NCI-H2107 (cell line): ENCODE measurements around the gene PATZ1.
"Not testable (repeated sequence)": the region's sequence is repeated elsewhere in the genome, so short reads cannot be mapped to it uniquely, and the experiment has no call there.

Experiments
- DNase-seq: peaks from one replicate; lab custom pipeline; 2025; lab: John Stamatoyannopoulos, UW

PATZ1 gene

GRCh38 chr22:31343235-31344191 is 2.6 kb downstream of the PATZ1 start:
- no peak for DNase-seq

- DNase-seq: no peak
Measured at GRCh38 chr22:31342389-31343140, 3.6 kb downstream of the PATZ1 start.

- no peak for DNase-seq
Measured at GRCh38 chr22:31341386-31342088, 4.6 kb downstream of the PATZ1 start.

GRCh38 chr22:31340765-31341247 is 5.3 kb downstream of the PATZ1 start:
- no peak for DNase-seq

DNA sequence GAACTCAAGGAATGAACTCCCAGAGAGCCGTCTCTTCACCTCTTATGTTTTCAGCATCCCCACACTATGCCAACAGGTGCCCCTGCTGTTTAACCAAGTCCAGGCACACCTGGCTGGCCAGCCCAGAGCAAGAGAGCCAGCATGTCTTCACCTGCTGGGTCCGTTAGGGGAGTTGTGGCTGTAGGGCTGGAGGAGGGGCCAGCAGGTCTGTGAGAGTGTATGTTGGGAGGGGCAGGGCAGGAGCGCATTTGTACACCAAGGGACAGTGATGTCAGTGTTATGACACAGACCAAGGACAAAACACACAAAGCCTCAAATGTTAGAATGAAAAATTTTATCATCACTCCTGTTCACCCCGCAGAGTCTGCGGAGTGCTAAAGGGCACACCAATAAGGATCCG is 5.8 kb downstream of the PATZ1 start:
- no peak for DNase-seq

DNA sequence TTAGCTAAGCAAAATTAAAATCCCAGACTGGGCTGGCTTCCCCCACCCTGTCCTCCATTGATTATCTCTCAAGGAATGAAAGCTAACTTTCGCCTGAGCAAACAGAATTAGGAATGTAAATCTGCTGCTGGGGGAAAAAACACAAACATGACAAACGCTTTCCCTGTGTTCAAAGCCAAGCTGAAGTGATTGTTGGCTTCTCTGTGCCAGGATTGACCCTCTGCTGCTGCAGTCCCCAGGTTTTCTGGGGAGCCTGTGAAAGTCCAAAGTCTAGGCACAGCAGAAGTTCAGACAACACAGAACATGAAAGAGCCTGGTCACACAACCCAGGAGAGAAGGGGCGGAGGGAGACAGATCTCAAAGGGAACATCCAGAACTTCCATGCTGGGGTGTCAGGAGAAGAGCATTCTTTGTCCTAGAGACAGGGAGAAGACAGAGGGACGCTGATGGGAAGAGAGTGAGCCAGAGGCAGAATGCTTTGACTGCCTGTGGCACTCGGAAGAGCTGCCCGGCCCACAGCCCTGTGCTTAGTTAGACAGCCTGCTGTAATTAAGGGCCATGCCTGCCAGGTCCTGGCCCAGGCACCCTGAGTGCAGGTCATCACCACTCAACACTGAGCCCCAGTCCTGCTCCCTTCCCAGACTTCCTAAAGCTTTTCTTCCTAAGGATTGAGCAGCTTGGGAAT is 6.9 kb downstream of the PATZ1 start:
- DNase-seq: no peak

DNA sequence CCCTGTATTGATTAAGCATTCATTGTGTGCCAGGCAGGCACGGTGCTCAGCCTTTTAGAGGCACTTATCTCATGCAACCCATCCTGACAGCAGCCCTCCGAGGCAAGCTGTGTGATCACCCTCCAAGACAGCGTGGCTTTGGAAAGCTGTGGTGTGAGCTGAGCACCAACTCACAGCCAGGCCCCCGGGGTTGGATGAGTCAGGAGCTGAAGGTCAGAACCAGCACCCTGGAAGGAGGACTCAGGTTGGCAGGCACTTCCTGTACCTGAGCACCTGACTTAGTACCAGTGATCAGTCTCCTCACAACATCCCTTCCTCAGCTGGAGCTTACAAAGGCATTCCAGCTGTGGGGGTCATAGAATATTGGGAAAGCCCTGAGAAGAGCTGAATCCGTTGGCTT is 9.0 kb downstream of the PATZ1 start:
- no peak for DNase-seq

DNA sequence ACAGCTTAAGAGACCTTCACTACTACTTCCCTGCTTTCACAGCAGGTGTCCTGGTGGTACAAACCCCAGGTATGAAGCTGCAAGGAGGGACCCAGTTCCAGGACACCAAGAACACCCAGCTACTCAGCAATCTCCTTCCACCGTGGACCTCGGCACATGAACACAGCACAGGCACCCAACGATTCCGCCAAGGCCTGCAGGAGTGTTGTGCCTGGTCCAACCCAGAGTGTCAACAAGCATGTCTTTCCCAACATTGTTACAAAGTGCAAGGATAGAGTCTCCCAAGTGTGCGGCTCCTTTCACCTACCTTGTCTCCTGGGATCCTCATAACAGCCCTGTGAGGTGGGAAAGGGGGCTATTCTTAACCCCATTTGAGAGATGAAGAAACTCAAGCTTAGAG is 11.8 kb downstream of the PATZ1 start:
- no peak for DNase-seq

GRCh38 chr22:31333641-31334040 is 12.5 kb downstream of the PATZ1 start:
- no peak for DNase-seq

GRCh38 chr22:31332886-31333285 is 13.3 kb downstream of the PATZ1 start:
- no peak for DNase-seq

GRCh38 chr22:31332010-31332409 is 14.1 kb downstream of the PATZ1 start:
- no peak for DNase-seq

GRCh38 chr22:31329453-31330215 is 16.5 kb downstream of the PATZ1 start:
- no peak for DNase-seq

- no peak for DNase-seq
Measured at GRCh38 chr22:31329029-31329428, 17.1 kb downstream of the PATZ1 start.

DNA sequence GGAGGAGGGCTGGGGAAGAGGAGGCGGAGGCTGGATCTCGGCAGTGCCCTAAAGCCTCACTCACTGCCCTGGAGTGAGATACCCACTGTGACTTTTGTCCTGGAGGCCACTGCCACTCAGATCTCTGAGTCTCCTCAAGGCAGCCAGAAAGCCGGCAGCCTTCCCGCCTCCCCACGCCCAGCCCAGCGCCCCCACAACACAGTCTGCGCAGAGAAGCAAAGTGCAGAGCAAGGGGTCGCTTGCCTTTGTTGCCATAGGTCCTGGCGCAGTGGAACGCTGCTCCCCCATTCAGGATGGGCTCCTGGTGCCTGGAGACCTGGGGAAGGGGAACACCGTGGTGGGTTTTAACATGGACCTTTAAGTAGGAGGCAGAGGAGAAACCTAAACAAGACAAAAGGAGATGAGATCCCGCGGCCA is 17.6 kb downstream of the PATZ1 start:
- DNase-seq: no peak

DNA sequence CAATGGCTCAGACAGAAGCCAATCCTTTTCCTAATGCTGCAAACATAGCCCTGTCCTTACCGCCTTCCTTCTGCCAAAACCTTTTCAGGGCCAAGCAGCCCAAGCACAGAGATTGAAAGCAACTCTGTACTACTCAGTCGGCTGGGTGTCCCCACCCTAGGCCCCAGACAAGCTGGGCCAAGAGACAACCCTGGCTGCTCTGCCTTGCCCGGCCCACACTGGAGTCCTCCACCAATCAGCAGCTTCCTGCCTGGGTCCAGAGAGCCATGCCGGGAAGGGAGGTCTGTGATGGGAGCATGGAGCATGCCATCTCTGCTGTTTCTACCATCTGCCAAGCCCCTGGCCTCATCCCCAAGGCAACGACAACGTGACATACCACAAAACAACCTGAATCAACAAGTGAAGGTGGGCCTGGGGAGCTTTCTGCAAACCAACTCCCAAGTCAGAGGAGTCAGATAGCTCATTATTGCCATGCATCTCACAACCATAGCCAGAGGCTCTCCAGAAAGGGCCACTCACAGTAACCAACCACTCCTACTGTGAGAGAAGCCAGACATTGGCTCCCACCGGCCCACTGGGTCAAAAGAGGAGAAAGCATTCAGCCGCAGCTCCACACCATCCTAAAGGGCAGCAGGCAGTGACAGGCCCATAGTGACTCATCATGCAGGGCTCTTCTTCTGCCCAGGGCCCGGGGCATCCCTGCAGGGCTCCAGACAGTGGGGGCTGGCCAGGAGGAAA is 18.2 kb downstream of the PATZ1 start:
- DNase-seq: no peak

- no peak for DNase-seq
Measured at GRCh38 chr22:31326877-31327276, 19.3 kb downstream of the PATZ1 start.

- DNase-seq: no peak
Measured at GRCh38 chr22:31323578-31324550, 22.3 kb downstream of the PATZ1 start.

DNA sequence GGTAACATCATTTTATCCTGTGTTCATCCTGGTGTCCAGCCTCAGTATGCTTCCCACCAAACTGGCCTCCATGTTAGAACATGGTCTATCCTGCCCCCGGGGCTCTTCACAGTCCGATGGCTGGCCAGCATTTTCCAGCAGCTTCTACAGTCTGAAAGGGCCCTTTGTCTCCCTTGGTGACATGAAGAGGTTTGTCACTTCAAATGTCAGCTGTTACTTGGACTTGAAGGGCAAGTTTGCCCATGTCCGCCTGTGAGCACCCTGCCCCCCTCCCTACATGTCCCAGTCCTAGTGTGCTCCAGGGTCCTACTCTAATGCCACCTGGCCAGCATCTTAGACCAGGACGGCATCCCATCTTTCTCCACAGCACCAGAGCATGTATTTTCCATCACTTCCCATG is 24.7 kb downstream of the PATZ1 start:
- no peak for DNase-seq

DNA sequence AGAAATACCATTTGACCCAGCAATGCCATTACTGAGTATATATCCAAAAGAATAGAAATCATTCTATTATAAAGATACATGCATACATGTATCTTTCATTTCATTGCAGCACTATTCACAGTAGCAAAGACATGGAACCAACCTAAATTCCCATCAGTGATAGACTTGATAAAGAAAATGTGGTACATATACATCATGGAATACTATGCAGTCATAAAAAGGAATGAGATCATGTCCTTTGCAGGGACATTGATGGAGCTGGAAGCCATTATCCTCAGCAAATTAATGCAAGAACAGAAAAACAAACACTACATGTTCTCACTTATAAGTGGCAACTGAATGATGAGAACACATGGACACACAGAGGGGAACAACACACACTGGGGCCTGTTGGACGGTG is 31.9 kb downstream of the PATZ1 start:
- not testable (repeated sequence) for DNase-seq
